Tibial artery (tissue), 4 donors: ENCODE data around the gene LSAMP.

ENCODE experiments used
- DNase-seq, 2 donors: peaks; one replicate each; pipeline ENCODE4 v3.0.0-alpha.2; 2019
- H3K27ac ChIP-seq, 2 donors: fragments of 200-600 bp; sonication (generic) in 1 of 2; 1 replicate in 1 of 2; 2 replicates in 1 of 2; pipeline ENCODE4 v1.5.1; 2018 to 2019; ENCODE audit warnings: mild to moderate bottlenecking in 1 of 2
- H3K27me3 ChIP-seq, 2 donors: fragments of 200-600 bp; sonication (generic) in 1 of 2; one replicate each; pipeline versions ENCODE4 v1.5.1 to v1.6.0; 2016 to 2019
- H3K36me3 ChIP-seq, 3 donors: fragments of 200-600 bp; sonication (generic) in 2 of 3; one replicate each; pipeline ENCODE4 v1.5.1; 2016 to 2019; ENCODE audit warnings: mild to moderate bottlenecking in 2 of 3
- H3K4me1 ChIP-seq, 4 donors: fragments of 200-600 bp; sonication (generic) in 2 of 4; 1 replicate in 3 of 4; 2 replicates in 1 of 4; pipeline ENCODE4 v1.5.1; 2016 to 2019
- H3K4me3 ChIP-seq, 2 donors: fragments of 200-600 bp; sonication (generic) in 1 of 2; 1 replicate in 1 of 2; 2 replicates in 1 of 2; pipeline ENCODE4 v1.5.1; 2018 to 2019; ENCODE audit warnings: mild to moderate bottlenecking in 2 of 2
- H3K9me3 ChIP-seq, 3 donors: fragments of 200-600 bp; sonication (generic) in 1 of 3; one replicate each; pipeline ENCODE4 v1.5.1; 2016 to 2019
- CTCF ChIP-seq, 2 experiments: fragments of 200-600 bp in 1 of 2; fragments of 450-650 bp in 1 of 2; IDR thresholded peaks; one replicate each; pipeline ENCODE4 v1.5.1; 2017 to 2019; ENCODE audit warnings: antibody characterized with exemption in 2 of 2, mild to moderate bottlenecking in 1 of 2, moderate library complexity in 1 of 2
- intact Hi-C: fragments of 100-400 bp; cut with DNase I; formaldehyde crosslinking; loops from one replicate; pipeline ENCODE4 v1.15.0; 2023; ENCODE audit warnings: low total_unique reads

The LSAMP gene

GRCh38 chr3:115999613-116000012, 445.7 kb downstream of the LSAMP start:
- Histone ChIP-seq H3K36me3 (no peaks in the 10 kb centered on the region), H3K27ac (no peak overlapping the region), H3K27me3 (no peaks in the 10 kb centered on the region), H3K4me3 (no peak overlapping the region), H3K9me3 (no peaks in the 10 kb centered on the region), H3K4me1 (no peaks in the 10 kb centered on the region)
- intact Hi-C loops: no loop called here
- DNase-seq: no peak
- no peak for TF ChIP-seq CTCF (IDR thresholded peaks at IDR 0.05)

GRCh38 chr3:115999001-115999585, 446.2 kb downstream of the LSAMP start:
- Histone ChIP-seq H3K4me3 (no peak overlapping the region), H3K27me3 (no peaks in the 10 kb centered on the region), H3K4me1 (no peaks in the 10 kb centered on the region), H3K9me3 (no peaks in the 10 kb centered on the region), H3K27ac (no peak overlapping the region), H3K36me3 (no peaks in the 10 kb centered on the region)
- DNase-seq: no peak
- no peak for TF ChIP-seq CTCF (IDR thresholded peaks at IDR 0.05)
- intact Hi-C loops: no loop called here

- no peak for TF ChIP-seq CTCF (IDR thresholded peaks at IDR 0.05)
- H3K4me1 ChIP-seq: no peaks in the 10 kb centered on the region
- no peaks in the 10 kb centered on the region for H3K9me3 ChIP-seq
- no peak for DNase-seq
- H3K27me3 ChIP-seq: no peaks in the 10 kb centered on the region
- H3K4me3 ChIP-seq: no peak overlapping the region
- no peak overlapping the region for H3K27ac ChIP-seq
- H3K36me3 ChIP-seq: no peaks in the 10 kb centered on the region
- intact Hi-C loops: no loop called here
Observed at GRCh38 chr3:115996420-115997108, 448.7 kb downstream of the LSAMP start.

- Histone ChIP-seq H3K27ac (no peak overlapping the region), H3K4me1 (no peaks in the 10 kb centered on the region), H3K4me3 (no peak overlapping the region), H3K36me3 (no peaks in the 10 kb centered on the region), H3K9me3 (no peaks in the 10 kb centered on the region), H3K27me3 (no peaks in the 10 kb centered on the region)
- intact Hi-C loops: no loop called here
- no peak for TF ChIP-seq CTCF (IDR thresholded peaks at IDR 0.05)
- no peak for DNase-seq
Observed at GRCh38 chr3:115990669-115991068, 454.6 kb downstream of the LSAMP start.

- H3K4me3 ChIP-seq: no peak overlapping the region
- TF ChIP-seq CTCF (IDR thresholded peaks at IDR 0.05): no peak
- H3K9me3 ChIP-seq: no peaks in the 10 kb centered on the region
- no peak overlapping the region for H3K27ac ChIP-seq
- H3K27me3 ChIP-seq: no peaks in the 10 kb centered on the region
- no peak for DNase-seq
- no peaks in the 10 kb centered on the region for H3K36me3 ChIP-seq
- H3K4me1 ChIP-seq: no peaks in the 10 kb centered on the region
- intact Hi-C loops: no loop called here
Observed at GRCh38 chr3:115989684-115990421, 455.4 kb downstream of the LSAMP start.
